WERI-Rb-1 (cell line): ENCODE measurements around the gene PHTF2.

Experiments
- DNase-seq: peaks from one replicate; pipeline ENCODE4 v3.0.0-alpha.2; 2020
- H3K27ac ChIP-seq: fragments of 250-450 bp; sonication (Bioruptor Pico); 2 replicates; pipeline ENCODE4 v1.5.1; 2020; ENCODE audit warnings: mild to moderate bottlenecking, moderate library complexity
- H3K27me3 ChIP-seq: fragments of 250-450 bp; sonication (Bioruptor Pico); 2 replicates; pipeline ENCODE4 v1.5.1; 2021; ENCODE audit warnings: mild to moderate bottlenecking, low read depth, moderate library complexity; ENCODE audit not compliant: insufficient read depth, severe bottlenecking
- H3K36me3 ChIP-seq: fragments of 250-450 bp; sonication (Bioruptor Pico); 2 replicates; pipeline ENCODE4 v1.5.1; 2020; ENCODE audit warnings: mild to moderate bottlenecking, moderate library complexity
- H3K4me3 ChIP-seq: 2 replicates; pipeline ENCODE4 v1.5.1; 2011; ENCODE audit warnings: low read depth, mild to moderate bottlenecking, control low read depth, low read length
- H3K9me3 ChIP-seq: fragments of 250-450 bp; sonication (Bioruptor Pico); 2 replicates; pipeline ENCODE4 v1.5.1; 2021; ENCODE audit warnings: mild to moderate bottlenecking, moderate library complexity; ENCODE audit not compliant: severe bottlenecking
- TF ChIP-seq, protein P1 (sequence below): IDR thresholded peaks from 2 replicates; pipeline ENCODE4 v1.5.1; 2011; ENCODE audit warnings: low read depth, mild to moderate bottlenecking, control low read depth, inconsistent platforms, low read length

PHTF2 gene

GRCh38 chr7:78002715-78003114 is 204.1 kb downstream of the PHTF2 start:
- Histone ChIP-seq H3K27me3 (no peaks in the 10 kb centered on the region), H3K36me3 (no peaks in the 10 kb centered on the region), H3K9me3 (no peaks in the 10 kb centered on the region), H3K27ac (no peak overlapping the region), H3K4me3 (no peak overlapping the region)
- DNase-seq: no peak
- TF ChIP-seq, protein P1, sequence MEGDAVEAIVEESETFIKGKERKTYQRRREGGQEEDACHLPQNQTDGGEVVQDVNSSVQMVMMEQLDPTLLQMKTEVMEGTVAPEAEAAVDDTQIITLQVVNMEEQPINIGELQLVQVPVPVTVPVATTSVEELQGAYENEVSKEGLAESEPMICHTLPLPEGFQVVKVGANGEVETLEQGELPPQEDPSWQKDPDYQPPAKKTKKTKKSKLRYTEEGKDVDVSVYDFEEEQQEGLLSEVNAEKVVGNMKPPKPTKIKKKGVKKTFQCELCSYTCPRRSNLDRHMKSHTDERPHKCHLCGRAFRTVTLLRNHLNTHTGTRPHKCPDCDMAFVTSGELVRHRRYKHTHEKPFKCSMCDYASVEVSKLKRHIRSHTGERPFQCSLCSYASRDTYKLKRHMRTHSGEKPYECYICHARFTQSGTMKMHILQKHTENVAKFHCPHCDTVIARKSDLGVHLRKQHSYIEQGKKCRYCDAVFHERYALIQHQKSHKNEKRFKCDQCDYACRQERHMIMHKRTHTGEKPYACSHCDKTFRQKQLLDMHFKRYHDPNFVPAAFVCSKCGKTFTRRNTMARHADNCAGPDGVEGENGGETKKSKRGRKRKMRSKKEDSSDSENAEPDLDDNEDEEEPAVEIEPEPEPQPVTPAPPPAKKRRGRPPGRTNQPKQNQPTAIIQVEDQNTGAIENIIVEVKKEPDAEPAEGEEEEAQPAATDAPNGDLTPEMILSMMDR: no peak

- DNase-seq: no peak
- Histone ChIP-seq H3K4me3 (no peak overlapping the region), H3K27ac (no peak overlapping the region), H3K36me3 (no peaks in the 10 kb centered on the region), H3K9me3 (no peaks in the 10 kb centered on the region), H3K27me3 (no peaks in the 10 kb centered on the region)
- TF ChIP-seq, protein P1: no peak
Measured at GRCh38 chr7:78006063-78006755, 207.6 kb downstream of the PHTF2 start.
